OCI-LY7 (cell line): ENCODE data around the gene FBRSL1. TPM values are rescaled to one million over a fixed set of nuclear protein-coding genes. Genes with fewer than 3 reads are reported as not detected.

Experiments
- BruUV-seq: library from RNA; stranded (reverse); fragments of 400-500 nt; replicated peaks from 2 replicates; lab custom pipeline; 2021; lab: Mats Ljungman, UMichigan
- CTCF ChIA-PET: fragments of 300-600 bp; sonication (Branson Sonifier 250); formaldehyde crosslinking; loops from one replicate; lab custom pipeline; 2022; ENCODE audit warnings: antibody characterized with exemption; ENCODE audit not compliant: unreplicated experiment; lab: Charles Lee
- POLR2A ChIA-PET: fragments of 300-600 bp; sonication (Branson Sonifier 250); formaldehyde crosslinking; loops from one replicate; lab custom pipeline; 2022; ENCODE audit warnings: antibody characterized with exemption; lab: Charles Lee
- DNase-seq: peaks from one replicate; pipeline ENCODE4 v3.0.0-alpha.2; 2015; ENCODE audit warnings: low spot score
- H2AFZ ChIP-seq: fragments of 200-600 bp; sonication (generic), shearing (Covaris generic); 2 replicates; pipeline ENCODE4 v1.6.1; 2014; ENCODE audit warnings: mild to moderate bottlenecking, antibody characterized with exemption, low read length, moderate library complexity
- H3K27ac ChIP-seq: fragments of 200-600 bp; sonication (generic); 2 replicates; pipeline ENCODE4 v1.5.1; 2014; ENCODE audit warnings: mixed run types, low read depth, mild to moderate bottlenecking, moderate library complexity, low read length, inconsistent platforms; ENCODE audit not compliant: poor library complexity, severe bottlenecking
- H3K36me3 ChIP-seq: fragments of 200-600 bp; sonication (generic); 2 replicates; pipeline ENCODE4 v1.6.1; 2014; ENCODE audit warnings: mild to moderate bottlenecking, antibody characterized with exemption, low read length, moderate library complexity, mixed read lengths; ENCODE audit not compliant: insufficient read depth
- H3K4me1 ChIP-seq: fragments of 200-600 bp; sonication (generic); 2 replicates; pipeline ENCODE4 v1.5.1; 2014; ENCODE audit warnings: mild to moderate bottlenecking, low read length; ENCODE audit not compliant: insufficient read depth, poor library complexity, severe bottlenecking
- H3K4me2 ChIP-seq: fragments of 200-600 bp; sonication (generic); 2 replicates; pipeline ENCODE4 v1.6.1; 2014; ENCODE audit warnings: mild to moderate bottlenecking, low read length
- H3K4me3 ChIP-seq: fragments of 200-600 bp; sonication (generic); 2 replicates; pipeline ENCODE4 v1.5.1; 2014; ENCODE audit warnings: mild to moderate bottlenecking, low read depth, low read length; ENCODE audit not compliant: poor library complexity, severe bottlenecking
- H3K79me2 ChIP-seq: fragments of 200-600 bp; sonication (generic); 2 replicates; pipeline ENCODE4 v1.6.1; 2016; ENCODE audit warnings: low read depth, mild to moderate bottlenecking, low read length, moderate library complexity, mixed read lengths; ENCODE audit not compliant: insufficient read depth
- H3K9me2 ChIP-seq: fragments of 200-600 bp; sonication (generic); 2 replicates; pipeline ENCODE4 v1.6.1; 2016; ENCODE audit warnings: mild to moderate bottlenecking, low read length, mixed read lengths; ENCODE audit not compliant: insufficient read depth
- H3K9me3 ChIP-seq: fragments of 200-600 bp; sonication (generic); 2 replicates; pipeline ENCODE4 v1.6.1; 2014; ENCODE audit warnings: mild to moderate bottlenecking, mixed run types, low read length, mixed read lengths
- H4K20me1 ChIP-seq: fragments of 200-600 bp; sonication (generic); 2 replicates; pipeline ENCODE4 v1.6.1; 2014; ENCODE audit warnings: mild to moderate bottlenecking, antibody characterized with exemption, low read length, moderate library complexity, mixed read lengths; ENCODE audit not compliant: insufficient read depth
- EZH2phosphoT487 ChIP-seq: fragments of 200-600 bp; sonication (generic); IDR thresholded peaks from 2 replicates; pipeline ENCODE4 v1.6.1; 2018; ENCODE audit warnings: low read depth, borderline replicate concordance, mild to moderate bottlenecking, mixed run types, antibody characterized with exemption, low read length, moderate library complexity, mixed read lengths
- intact Hi-C: fragments of 100-400 bp; cut with micrococcal nuclease; formaldehyde crosslinking; loops from one replicate; pipeline ENCODE4 v1.10.0; 2022; ENCODE audit not compliant: unreplicated experiment
- total RNA-seq, 2 experiments: library from RNA; depleted of rRNA in 1 of 2; stranded (reverse); fragments of >200 nt in 1 of 2; shearing (Covaris generic) in 1 of 2; gene quantifications; 2 replicates each; pipeline ENCODE4 v1.2.3, GENCODE V29; 2014 to 2022
- TF ChIP-seq, protein P1 (sequence below): fragments of 200-600 bp; sonication (generic); conservative IDR thresholded peaks from 2 replicates; pipeline ENCODE4 v1.5.1; 2014; ENCODE audit warnings: mild to moderate bottlenecking, antibody characterized with exemption, low read length, moderate library complexity, mixed read lengths

Gene FBRSL1
- total RNA-seq, 2 experiments from 2014 or later: 24.6 to 87.8 TPM

DNA sequence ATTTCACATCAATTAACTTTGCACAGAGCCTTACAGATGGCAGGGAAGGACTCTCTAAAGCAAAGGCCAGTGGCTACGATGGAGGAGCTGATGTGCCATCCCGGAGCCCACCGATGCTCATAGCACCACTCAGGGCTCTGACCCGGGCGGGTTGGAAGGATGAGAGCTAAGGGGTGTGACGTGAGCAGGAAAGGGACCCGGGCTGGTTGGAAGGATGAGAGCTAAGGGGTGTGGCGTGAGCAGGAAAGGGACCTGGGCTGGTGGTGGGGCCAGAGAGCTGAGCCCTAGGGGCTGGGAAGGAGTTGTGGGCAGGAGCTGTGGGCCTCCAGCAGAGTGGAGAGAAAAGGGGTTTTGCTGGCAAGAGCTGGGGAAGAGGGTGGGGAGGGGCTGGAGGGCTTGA is 3.8 kb upstream of the FBRSL1 start:
- DNase-seq: no peak
- peaks cover 4% of the 10 kb centered on the region; the same call in 1 of the 2 replicates for H4K20me1 ChIP-seq
- H3K36me3 ChIP-seq: no peaks in the 10 kb centered on the region
- no peaks in the 10 kb centered on the region for H3K79me2 ChIP-seq
- POLR2A ChIA-PET: no interaction called here
- BruUV-seq: no TSS peak
- TF ChIP-seq, protein P1, sequence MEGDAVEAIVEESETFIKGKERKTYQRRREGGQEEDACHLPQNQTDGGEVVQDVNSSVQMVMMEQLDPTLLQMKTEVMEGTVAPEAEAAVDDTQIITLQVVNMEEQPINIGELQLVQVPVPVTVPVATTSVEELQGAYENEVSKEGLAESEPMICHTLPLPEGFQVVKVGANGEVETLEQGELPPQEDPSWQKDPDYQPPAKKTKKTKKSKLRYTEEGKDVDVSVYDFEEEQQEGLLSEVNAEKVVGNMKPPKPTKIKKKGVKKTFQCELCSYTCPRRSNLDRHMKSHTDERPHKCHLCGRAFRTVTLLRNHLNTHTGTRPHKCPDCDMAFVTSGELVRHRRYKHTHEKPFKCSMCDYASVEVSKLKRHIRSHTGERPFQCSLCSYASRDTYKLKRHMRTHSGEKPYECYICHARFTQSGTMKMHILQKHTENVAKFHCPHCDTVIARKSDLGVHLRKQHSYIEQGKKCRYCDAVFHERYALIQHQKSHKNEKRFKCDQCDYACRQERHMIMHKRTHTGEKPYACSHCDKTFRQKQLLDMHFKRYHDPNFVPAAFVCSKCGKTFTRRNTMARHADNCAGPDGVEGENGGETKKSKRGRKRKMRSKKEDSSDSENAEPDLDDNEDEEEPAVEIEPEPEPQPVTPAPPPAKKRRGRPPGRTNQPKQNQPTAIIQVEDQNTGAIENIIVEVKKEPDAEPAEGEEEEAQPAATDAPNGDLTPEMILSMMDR: no peak
- TF ChIP-seq EZH2phosphoT487: no peak
- H2AFZ ChIP-seq: no peak overlapping the region
- no peaks in the 10 kb centered on the region for H3K9me3 ChIP-seq
- CTCF ChIA-PET: no interaction called here
- H3K9me2 ChIP-seq: no peaks in the 10 kb centered on the region
- intact Hi-C loops: no loop called here
- no peak overlapping the region for H3K27ac ChIP-seq
- no peak overlapping the region for H3K4me3 ChIP-seq
- H3K4me2 ChIP-seq: no peak overlapping the region
- H3K4me1 ChIP-seq: peaks cover 15% of the 10 kb centered on the region

DNA sequence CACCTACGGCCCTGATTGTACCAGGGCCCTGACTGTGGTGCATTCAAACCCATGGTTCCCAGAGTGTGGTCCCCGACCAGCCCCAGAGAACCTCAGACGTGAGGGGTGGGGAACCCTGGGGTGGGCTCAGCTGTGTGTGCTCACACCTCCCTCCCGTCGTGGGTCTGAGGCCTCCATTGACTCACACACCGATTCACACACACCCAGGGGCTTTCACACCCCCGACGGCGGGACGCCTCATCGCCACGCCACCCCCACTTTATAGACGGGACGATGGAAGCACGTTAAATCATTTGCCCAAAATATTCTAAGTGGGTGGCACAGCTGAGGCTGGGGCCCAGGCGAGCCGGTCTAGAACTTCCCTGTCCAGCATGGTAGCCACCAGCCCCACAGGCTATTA is 3.4 kb upstream of the FBRSL1 start:
- Histone ChIP-seq H4K20me1 (peaks cover 8% of the 10 kb centered on the region; the same call in 1 of the 2 replicates), H3K27ac (no peak overlapping the region), H3K79me2 (no peaks in the 10 kb centered on the region), H3K4me1 (peaks cover 19% of the 10 kb centered on the region), H3K9me2 (no peaks in the 10 kb centered on the region), H2AFZ (no peak overlapping the region), H3K4me2 (no peak overlapping the region), H3K9me3 (no peaks in the 10 kb centered on the region), H3K4me3 (no peak overlapping the region), H3K36me3 (no peaks in the 10 kb centered on the region)
- CTCF ChIA-PET: no interaction called here
- no peak for DNase-seq
- POLR2A ChIA-PET: no interaction called here
- TF ChIP-seq, protein P1: no peak
- TF ChIP-seq EZH2phosphoT487: no peak
- no TSS peak for BruUV-seq
- intact Hi-C loops: no loop called here

DNA sequence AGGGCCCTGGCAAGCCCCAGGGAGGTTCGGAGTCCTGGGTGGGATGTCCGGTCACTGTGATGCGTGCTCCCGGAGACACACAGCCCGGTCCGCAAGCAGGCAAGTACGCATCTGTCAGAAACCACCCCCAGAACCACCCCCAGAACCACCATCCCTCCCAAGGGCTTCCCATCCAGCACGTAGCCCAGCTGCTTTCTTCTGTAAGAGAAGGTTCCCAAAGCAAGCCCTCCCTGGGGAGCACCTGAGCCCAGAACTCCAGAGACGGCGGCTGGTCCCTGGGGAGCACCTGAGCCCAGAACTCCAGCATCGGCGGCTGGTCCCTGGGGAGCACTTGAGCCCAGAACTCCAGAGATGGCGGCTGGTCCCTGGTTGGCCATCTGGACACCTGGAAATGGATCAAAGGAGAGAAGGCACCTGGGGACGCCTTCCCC is 2.6 kb upstream of the FBRSL1 start:
- no peaks in the 10 kb centered on the region for H3K36me3 ChIP-seq
- no TSS peak for BruUV-seq
- no peak overlapping the region for H3K4me3 ChIP-seq
- H4K20me1 ChIP-seq: peaks cover 10% of the 10 kb centered on the region; the same call in 1 of the 2 replicates
- no peaks in the 10 kb centered on the region for H3K9me3 ChIP-seq
- POLR2A ChIA-PET: no interaction called here
- peaks cover 27% of the 10 kb centered on the region for H3K4me1 ChIP-seq
- H3K9me2 ChIP-seq: no peaks in the 10 kb centered on the region
- CTCF ChIA-PET: no interaction called here
- no peak for DNase-seq
- no peak overlapping the region for H3K4me2 ChIP-seq
- intact Hi-C loops: no loop called here
- no peak overlapping the region for H2AFZ ChIP-seq
- H3K79me2 ChIP-seq: no peaks in the 10 kb centered on the region
- H3K27ac ChIP-seq: no peak overlapping the region
- TF ChIP-seq EZH2phosphoT487: no peak
- TF ChIP-seq, protein P1: no peak
